HL-60 (cell line): ENCODE results near the gene STK17A.

ENCODE experiments used
- DNase-seq, 2 experiments: peaks; one replicate each; pipeline ENCODE4 v3.0.0-alpha.2; 2010 to 2020; ENCODE audit warnings: low read depth in 1 of 2, low spot score in 1 of 2
- H3K27ac ChIP-seq: fragments of 250-450 bp; sonication (Bioruptor Pico); replicated peaks from 2 replicates; pipeline ENCODE4 v1.5.1; 2020; ENCODE audit warnings: mild to moderate bottlenecking, moderate library complexity
- H3K27me3 ChIP-seq: fragments of 250-450 bp; sonication (Bioruptor Pico); 2 replicates; pipeline ENCODE4 v1.5.1; 2021; ENCODE audit warnings: mild to moderate bottlenecking, moderate library complexity; ENCODE audit not compliant: insufficient read depth, poor library complexity, severe bottlenecking
- H3K4me3 ChIP-seq: replicated peaks from 2 replicates; pipeline ENCODE4 v1.5.1; 2011; ENCODE audit warnings: mild to moderate bottlenecking, control low read depth, low read length; ENCODE audit not compliant: insufficient read depth
- GABPA ChIP-seq: IDR thresholded peaks from 2 replicates; pipeline ENCODE4 v1.6.1; 2012; ENCODE audit warnings: low read depth
- POLR2AphosphoS5 ChIP-seq: IDR thresholded peaks from 2 replicates; pipeline ENCODE4 v1.6.1; 2012; ENCODE audit warnings: low read depth
- REST ChIP-seq: IDR thresholded peaks from 2 replicates; pipeline ENCODE4 v1.6.1; 2012; ENCODE audit warnings: low read depth; ENCODE audit not compliant: insufficient replicate concordance
- SPI1 ChIP-seq: IDR thresholded peaks from 2 replicates; pipeline ENCODE4 v1.6.1; 2012; ENCODE audit warnings: low read depth, mild to moderate bottlenecking, borderline replicate concordance
- TF ChIP-seq, protein P1 (sequence below): IDR thresholded peaks from one replicate; pipeline ENCODE4 v1.5.1; 2011; ENCODE audit warnings: low read length, control low read depth, inconsistent platforms; ENCODE audit not compliant: insufficient read depth

STK17A gene

GRCh38 chr7:43609097-43609496 lies 26.2 kb downstream of the STK17A start:
- no peak overlapping the region for H3K4me3 ChIP-seq
- TF ChIP-seq GABPA (no peak), SPI1 (no peak), POLR2AphosphoS5 (no peak), REST (no peak)
- TF ChIP-seq, protein P1, sequence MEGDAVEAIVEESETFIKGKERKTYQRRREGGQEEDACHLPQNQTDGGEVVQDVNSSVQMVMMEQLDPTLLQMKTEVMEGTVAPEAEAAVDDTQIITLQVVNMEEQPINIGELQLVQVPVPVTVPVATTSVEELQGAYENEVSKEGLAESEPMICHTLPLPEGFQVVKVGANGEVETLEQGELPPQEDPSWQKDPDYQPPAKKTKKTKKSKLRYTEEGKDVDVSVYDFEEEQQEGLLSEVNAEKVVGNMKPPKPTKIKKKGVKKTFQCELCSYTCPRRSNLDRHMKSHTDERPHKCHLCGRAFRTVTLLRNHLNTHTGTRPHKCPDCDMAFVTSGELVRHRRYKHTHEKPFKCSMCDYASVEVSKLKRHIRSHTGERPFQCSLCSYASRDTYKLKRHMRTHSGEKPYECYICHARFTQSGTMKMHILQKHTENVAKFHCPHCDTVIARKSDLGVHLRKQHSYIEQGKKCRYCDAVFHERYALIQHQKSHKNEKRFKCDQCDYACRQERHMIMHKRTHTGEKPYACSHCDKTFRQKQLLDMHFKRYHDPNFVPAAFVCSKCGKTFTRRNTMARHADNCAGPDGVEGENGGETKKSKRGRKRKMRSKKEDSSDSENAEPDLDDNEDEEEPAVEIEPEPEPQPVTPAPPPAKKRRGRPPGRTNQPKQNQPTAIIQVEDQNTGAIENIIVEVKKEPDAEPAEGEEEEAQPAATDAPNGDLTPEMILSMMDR = no peak
- H3K27me3 ChIP-seq = no peaks in the 10 kb centered on the region
- no peak for DNase-seq
- no peak overlapping the region for H3K27ac ChIP-seq

DNA sequence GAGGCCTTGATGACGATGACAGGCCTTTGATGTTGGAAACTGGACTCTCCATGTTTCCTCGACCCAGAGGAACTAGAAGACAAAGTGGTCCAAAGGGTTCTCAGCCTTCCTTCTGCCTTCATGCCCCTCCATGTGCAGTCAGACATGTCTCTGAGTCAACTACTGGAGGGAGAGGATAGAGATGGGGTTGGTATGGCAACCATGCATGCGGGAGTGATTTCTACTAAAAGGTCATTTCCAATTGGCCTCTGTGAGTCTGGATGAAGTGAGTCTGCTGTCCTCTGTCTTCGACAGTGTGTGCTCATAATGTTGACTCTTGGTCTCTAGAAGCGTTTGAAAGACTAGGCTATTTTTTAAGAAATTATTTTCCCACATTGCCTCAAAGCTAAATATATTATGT lies 29.2 kb downstream of the STK17A start:
- Histone ChIP-seq H3K27ac (no peak overlapping the region), H3K4me3 (no peak overlapping the region)
- TF ChIP-seq SPI1 = no peak
- TF ChIP-seq, protein P1 = no peak
- no peak for TF ChIP-seq GABPA
- no peak for TF ChIP-seq REST
- TF ChIP-seq POLR2AphosphoS5 = no peak

GRCh38 chr7:43612599-43613589 lies 30.0 kb downstream of the STK17A start:
- TF ChIP-seq REST = no peak
- no peak for TF ChIP-seq GABPA
- no peak for TF ChIP-seq POLR2AphosphoS5
- TF ChIP-seq, protein P1 = no peak
- TF ChIP-seq SPI1 = no peak
- Histone ChIP-seq H3K27me3 (no peaks in the 10 kb centered on the region), H3K27ac (no peak overlapping the region), H3K4me3 (no peak overlapping the region)
- DNase-seq = no peak

More for the DNA sequence above, 29.2 kb downstream of the STK17A start:
- no peaks in the 10 kb centered on the region for H3K27me3 ChIP-seq
- DNase-seq = no peak
